Myocyte (in vitro differentiated cells): Measurements from ENCODE around the gene GALNT18. TPM values are rescaled to one million over a fixed set of nuclear protein-coding genes. Genes with fewer than 3 reads are reported as not detected.
A peak's percentile ranks its signal among the peaks of the same experiment; 100 is the strongest.

Source experiments
- DNase-seq: peaks from one replicate; pipeline ENCODE4 v3.0.0-alpha.2; 2012; ENCODE audit warnings: low read depth
- total RNA-seq: library from RNA; depleted of rRNA; stranded (reverse); fragments of >200 nt; gene quantifications from 2 replicates; pipeline ENCODE4 v1.2.3, GENCODE V29; 2014

GALNT18 gene
- total RNA-seq, 1 donor from 2014 or later = 3.3 TPM

DNA sequence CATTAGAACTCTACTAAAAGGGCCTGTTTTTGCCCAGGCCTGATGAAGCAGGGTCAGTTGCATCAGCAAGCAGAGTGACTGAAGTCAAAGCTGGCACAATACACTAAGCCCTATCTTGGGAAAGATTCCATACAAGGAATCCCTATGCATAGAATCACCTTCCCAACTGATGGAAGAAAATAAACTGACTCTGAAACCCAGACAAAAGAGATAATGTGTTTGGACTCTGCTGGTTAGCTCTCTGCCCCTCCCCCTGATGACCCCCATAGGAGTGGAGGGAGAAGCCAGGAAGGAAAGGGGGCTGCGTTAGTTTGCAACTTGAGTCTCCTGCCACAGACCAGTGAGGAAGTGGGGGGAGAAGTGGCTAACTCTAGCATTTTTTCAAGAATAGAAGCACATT lies 32.9 kb downstream of the GALNT18 start:
- no peak for DNase-seq

- DNase-seq = no peak
Observed at GRCh38 chr11:11588243-11588642, 33.6 kb downstream of the GALNT18 start.

GRCh38 chr11:11587122-11587521 lies 34.7 kb downstream of the GALNT18 start:
- no peak for DNase-seq

GRCh38 chr11:11586465-11586864 lies 35.3 kb downstream of the GALNT18 start:
- no peak for DNase-seq

DNA sequence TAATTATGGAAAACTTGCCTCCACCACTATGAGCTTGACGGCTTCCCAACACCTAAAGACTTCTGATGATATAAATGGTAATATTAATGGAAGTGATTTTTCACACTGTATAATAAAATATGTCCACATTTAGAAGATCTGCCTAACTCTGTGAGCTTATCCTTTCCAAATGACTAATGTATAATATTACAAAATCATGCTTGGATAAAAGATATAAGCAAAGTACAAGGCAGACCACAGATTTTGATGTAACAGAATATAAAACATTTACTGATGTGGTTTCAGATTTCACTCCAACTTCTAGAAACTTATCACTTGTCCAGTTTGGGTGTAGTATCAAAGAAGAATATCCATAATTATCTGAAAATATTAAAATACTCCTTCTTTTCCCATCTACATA lies 36.9 kb downstream of the GALNT18 start:
- no peak for DNase-seq

GRCh38 chr11:11584530-11584810 lies 37.3 kb downstream of the GALNT18 start:
- peak; percentile 67 for DNase-seq

GRCh38 chr11:11583801-11584529 lies 37.8 kb downstream of the GALNT18 start:
- no peak for DNase-seq

DNA sequence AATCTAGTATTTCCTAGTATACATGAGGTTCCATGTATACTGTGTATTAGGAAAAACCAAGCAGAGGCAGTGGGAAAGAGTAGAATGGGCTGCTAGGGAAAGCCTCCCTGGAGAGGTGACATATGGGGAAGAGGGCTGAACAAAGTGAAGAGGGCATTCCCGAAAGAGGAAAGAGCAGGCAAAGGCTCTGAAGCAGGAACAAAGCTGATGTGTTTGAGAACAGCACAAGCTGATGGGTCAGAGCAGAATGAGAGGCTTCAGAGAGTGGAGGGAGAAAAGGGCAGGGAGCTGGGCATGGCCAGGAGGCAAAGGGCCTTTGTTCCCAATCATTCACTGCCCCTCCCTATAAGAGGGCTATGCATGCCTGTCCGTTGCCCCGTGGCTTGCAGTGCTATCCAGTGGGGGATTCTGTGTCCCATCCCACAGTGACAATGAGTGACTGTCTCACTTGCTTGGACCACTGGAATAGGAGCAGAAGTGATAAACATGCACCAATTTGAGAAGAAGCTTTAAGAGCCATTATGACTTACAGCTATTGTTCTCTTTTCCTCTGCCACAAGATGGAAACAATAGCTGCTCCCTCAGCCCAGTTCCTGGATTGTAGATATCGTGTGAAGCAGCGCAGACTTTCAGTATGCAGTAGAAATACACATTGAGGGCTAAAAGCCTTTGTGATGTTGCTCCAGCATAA lies 39.6 kb downstream of the GALNT18 start:
- no peak for DNase-seq

DNA sequence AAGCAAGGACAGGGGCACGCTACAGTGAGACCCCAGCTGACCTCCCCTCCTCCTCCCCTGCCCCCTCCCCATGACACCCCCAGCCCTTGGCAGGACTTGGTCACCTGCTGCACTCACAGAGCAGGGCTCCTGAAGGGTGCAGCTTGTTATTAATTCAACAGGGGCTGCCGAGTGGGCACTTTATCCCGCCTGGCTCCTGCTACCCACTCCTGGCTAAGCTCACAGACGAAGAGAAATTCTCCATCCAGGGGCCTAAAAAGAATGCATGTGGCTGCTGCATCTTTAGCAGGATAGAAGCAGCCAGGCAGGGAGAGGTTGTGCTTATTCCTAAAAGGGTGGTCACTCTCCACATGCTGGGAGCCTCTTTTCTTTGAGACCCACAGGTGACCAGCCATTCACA lies 40.3 kb downstream of the GALNT18 start:
- DNase-seq = no peak

- no peak for DNase-seq
Observed at GRCh38 chr11:11580841-11581411, 40.9 kb downstream of the GALNT18 start.

DNA sequence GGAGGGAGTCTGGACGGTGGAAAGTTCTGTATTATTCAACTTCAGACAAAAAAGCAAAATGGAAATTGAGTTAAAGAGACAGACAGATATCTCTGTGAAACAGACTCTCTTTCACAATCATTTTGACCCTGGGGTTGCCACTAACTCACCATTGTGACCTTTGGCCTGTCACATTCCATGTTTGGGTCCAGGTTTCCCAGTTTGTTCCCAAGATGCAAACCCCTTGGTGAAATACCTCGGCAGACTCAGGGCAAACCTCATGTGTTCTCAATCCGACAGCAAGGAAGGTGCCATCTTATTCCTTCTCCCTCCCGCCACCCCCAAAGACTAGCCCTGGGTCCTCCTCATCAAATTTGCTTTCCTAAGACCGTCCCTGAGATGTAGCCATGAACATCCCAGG lies 41.8 kb downstream of the GALNT18 start:
- no peak for DNase-seq

DNA sequence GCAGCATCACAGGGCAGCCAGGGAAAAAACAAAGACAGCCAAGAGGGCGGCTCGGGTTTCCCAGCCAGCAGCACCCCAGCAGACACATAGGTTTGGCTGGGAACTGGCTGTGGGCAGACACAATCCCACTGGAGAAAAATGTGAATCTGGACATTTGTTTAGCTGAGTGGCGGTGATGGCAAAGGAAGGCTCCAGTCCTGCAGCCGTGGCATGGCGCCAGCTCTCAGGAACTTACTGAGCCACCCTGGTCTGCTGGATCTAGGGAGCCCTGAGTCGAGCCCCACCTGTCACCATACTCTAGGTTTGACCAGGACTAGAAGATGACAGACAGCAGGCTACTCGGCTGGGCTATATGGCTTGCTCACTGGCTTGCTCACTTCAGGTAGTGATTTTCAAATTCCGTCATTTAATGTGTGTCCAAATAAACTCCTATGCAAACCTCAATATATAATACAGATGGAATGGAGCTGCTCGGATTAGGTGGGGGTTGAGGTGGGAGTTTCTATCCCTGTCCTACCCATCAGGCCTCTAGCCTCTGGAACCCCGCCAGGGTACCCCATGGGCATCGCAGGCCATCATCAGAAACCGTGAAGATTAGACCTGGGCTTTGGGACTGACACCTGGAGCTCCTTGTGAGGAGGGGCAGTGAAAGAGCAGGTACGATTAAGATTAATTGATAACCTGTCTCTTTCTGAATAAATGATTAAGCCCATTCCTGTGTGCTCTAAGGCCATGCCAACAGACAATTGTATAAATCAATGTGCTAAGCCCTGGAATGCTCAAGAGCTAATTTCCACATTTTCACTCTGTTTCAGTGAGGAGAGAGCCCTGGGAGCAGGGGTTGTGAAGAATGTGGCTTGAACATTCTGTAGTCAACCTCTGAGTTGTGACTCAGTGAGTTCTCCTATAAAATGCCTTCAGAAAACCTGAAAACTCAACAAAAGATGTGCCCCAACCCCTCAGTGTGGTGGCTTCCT lies 42.5 kb downstream of the GALNT18 start:
- no peak for DNase-seq

- no peak for DNase-seq
Observed at GRCh38 chr11:11577932-11578911, 43.6 kb downstream of the GALNT18 start.

DNA sequence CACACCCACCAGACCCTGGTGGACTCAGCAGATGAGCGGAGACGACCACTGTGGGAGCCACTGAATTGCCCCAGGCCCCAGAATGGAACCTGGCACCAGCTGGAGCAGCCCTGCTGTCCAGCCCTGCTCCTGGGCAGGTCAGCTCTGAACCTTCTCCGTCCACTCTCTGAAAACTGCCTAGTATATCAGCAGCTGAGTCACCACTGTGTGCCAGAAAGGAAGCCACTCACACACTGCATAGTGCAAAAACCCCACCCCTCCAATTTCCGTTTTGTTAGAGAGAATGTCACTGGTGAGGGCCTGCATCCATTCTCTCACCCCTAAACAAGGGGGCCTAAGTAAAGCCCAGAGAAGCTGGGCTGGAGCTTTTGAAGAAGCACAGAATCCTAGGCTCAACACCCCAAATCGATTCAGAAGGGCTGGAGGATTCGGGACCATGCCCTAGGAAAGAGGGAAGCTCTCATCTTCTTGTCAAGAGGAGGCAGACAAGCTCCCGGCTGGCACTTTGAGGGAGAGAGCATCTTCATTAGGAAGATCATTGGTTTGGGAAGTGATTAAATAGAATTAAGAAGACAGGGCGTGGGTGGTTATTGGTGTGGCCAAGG lies 44.5 kb downstream of the GALNT18 start:
- DNase-seq = no peak

- DNase-seq = no peak
Observed at GRCh38 chr11:11574373-11575287, 47.2 kb downstream of the GALNT18 start.

DNA sequence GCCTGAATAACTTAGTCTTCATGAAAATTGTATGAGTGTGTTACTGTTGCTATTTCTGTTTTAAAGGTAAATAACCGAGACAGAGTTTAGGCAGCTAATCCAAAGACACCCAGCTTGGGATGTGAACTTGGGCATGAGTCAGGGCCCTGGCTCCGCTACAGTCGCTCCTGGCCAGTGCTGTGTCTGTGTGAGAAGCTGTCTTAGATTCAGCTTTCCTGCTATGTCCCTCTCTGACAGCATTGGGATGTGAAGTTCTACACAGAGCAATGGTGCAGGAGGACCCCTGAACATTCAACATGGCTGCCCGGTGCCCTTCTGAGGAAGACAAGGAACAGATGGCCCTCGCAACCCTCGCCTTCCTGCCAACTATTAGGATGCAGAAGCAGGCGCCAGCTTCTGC lies 49.4 kb downstream of the GALNT18 start:
- DNase-seq = no peak

DNA sequence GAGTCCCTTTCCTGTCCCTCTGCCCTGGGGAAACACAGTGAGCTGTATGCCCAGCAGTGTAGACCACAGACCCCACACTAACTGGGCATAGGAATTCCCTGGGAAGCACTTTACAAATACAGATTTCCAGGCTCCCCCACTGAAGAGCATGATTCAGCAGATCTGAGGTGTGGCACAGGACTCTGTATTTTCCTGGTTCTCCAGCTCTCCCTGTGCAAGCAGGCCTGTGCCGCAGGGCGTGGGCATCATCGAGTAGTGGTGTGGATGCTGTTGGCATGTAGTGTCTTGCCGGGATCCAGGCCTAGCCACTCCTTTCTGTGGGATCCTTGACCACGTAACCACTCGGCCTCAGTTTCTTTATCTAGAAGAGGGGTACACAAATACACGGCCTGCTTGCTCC lies 49.9 kb downstream of the GALNT18 start:
- DNase-seq = no peak

- DNase-seq = no peak
Observed at GRCh38 chr11:11570823-11571222, 51.0 kb downstream of the GALNT18 start.

DNA sequence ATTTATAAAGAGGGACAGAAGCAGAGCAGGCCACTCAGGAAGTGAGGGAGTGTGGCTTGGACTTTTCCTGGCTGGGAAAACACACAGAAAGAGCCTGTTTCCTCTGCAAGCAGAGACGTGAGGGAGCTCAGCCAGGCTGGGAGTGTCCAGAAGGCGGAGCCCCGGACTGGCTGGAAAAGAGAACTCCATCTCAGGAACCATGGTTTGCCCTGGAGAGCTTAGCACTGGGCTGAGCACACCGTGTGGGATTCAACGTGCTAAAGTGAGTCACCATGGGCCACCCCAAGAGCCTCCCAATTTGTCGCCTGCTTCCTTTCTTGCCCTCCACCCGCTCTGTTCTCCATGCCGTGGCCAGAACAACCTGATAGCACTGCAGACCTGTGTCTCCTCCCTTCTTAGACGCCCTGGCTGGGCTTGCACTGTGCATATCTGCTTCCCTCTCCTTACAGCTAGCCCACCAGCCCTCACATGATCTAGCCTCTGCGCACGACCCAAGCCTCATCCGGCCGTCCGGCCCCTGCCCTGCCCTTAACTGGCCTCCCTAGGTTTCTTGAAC lies 51.8 kb downstream of the GALNT18 start:
- peak; percentile 27 for DNase-seq
